ENCODE measurements around the gene CCDC112. TPM values are rescaled to one million over a fixed set of nuclear protein-coding genes. Genes with fewer than 3 reads are reported as not detected.

CCDC112 gene, protein sequence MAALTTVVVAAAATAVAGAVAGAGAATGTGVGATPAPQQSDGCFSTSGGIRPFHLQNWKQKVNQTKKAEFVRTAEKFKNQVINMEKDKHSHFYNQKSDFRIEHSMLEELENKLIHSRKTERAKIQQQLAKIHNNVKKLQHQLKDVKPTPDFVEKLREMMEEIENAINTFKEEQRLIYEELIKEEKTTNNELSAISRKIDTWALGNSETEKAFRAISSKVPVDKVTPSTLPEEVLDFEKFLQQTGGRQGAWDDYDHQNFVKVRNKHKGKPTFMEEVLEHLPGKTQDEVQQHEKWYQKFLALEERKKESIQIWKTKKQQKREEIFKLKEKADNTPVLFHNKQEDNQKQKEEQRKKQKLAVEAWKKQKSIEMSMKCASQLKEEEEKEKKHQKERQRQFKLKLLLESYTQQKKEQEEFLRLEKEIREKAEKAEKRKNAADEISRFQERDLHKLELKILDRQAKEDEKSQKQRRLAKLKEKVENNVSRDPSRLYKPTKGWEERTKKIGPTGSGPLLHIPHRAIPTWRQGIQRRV
- polyA plus RNA-seq = 2.1 to 4.0 TPM (median 3.0 TPM) in 3 replicates
- polyA plus RNA-seq (2011; ENCODE audit: low read depth) = 20.2 TPM
- polyA plus RNA-seq (2011; cell fraction: cytosol; rRNA removed) = 2.8 and 4.0 TPM in 2 replicates
- 2.5 and 5.3 TPM in 2 replicates for polyA plus RNA-seq (2011; cell fraction: nucleus; rRNA removed)
- 5.1 and 5.2 TPM in 2 replicates for polyA plus RNA-seq (2012; ENCODE audit: low replicate concordance)
- 0.33 to 0.96 TPM (median 0.43 TPM) in 3 replicates for polyA minus RNA-seq
- 2.1 TPM for polyA minus RNA-seq (2011; cell fraction: cytosol; rRNA and poly(A)+ RNA removed)
- 1.1 and 1.5 TPM in 2 replicates for polyA minus RNA-seq (2011; cell fraction: nucleus; rRNA and poly(A)+ RNA removed)

DNA sequence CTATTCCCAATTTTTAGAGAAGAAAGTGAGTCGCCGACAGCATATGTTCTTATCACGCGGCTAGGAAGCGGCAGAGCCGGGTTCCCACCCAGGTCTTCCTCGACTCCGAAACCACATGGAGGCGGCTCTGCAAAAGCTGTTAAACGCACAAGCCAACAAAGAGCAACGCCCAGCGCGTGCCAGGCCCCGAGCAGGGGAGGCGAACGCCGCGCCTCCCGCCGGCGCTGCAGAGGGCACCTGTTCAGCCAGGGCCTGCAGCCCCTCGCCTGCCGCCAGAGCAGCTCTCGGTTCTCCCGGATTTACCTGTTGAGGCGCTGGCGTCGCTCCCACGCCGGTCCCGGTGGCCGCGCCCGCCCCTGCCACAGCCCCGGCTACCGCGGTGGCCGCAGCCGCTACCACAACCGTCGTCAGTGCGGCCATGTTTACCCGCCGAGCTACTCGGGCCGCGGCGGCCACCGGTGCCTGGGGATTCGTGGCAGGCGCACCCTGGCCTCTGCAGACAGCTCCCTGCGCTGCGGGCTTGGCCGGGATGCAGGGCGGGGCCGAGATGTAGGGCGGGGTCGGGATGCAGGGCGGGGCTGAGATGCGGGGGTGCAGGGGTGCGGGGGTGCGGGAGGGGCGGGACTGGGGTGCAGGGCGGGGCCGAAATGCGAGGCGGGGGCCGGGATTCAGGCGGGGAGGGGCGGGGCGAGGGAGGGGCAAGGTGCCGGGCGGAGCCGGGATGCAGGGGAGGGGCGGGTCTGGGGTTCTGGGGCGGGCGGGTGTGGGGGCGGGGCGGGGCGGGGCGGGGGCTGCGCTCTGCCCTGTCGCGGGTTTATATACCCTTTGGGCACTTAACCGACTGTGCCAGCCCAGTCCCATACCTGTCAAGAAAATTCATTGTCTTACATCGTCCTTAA, at the start of gene CCDC112:
Gene CCDC112, minus strand, starts transcription at position 531 of the 899 bp plus-strand sequence. Its CDS starts 111 bp downstream, at position 420.
- Histone ChIP-seq H3K4me2 (ENCODE audit: control insufficient read depth, extremely low read depth, insufficient read depth, low read depth, low read length) (peak within 1 kb of the TSS; percentile 94), H3K36me3 (ENCODE audit: control insufficient read depth in 2 of 2, extremely low read depth in 1 of 2, insufficient read depth in 2 of 2, low read length in 2 of 2) (no peaks in the 10 kb centered on the region), H4K20me1 (ENCODE audit: control insufficient read depth, extremely low read depth, insufficient read depth, low read length) (no peaks in the 10 kb centered on the region), H2AFZ (ENCODE audit: control insufficient read depth, low read length) (peak within 1 kb of the TSS; percentile 97), H3K9ac (ENCODE audit: control insufficient read depth, extremely low read depth, insufficient read depth, low read length) (peak within 1 kb of the TSS; percentile 81), H3K27me3 (ENCODE audit: control insufficient read depth, extremely low read depth, insufficient read depth, low read length) (no peaks in the 10 kb centered on the region), H3K9me1 (ENCODE audit: control insufficient read depth, extremely low read depth, insufficient read depth, low read length) (no peaks in the 10 kb centered on the region), H3K27ac (ENCODE audit: control insufficient read depth, insufficient read depth, low read length) (peak within 1 kb of the TSS; percentile 34), H3K9me3 (ENCODE audit: control insufficient read depth, low read depth, low read length) (no peaks in the 10 kb centered on the region), H3K4me3 (ENCODE audit: control insufficient read depth in 2 of 3, extremely low read depth in 1 of 3, insufficient read depth in 2 of 3, low read depth in 1 of 3, low read length in 3 of 3) (peak within 1 kb of the TSS; percentile 83 to 94 (median 89)), H3K79me2 (ENCODE audit: control insufficient read depth, insufficient read depth, low read length) (peaks cover 6% of the 10 kb centered on the region), H3K4me1 (ENCODE audit: control insufficient read depth, extremely low read depth, insufficient read depth, low read length) (peaks cover 2% of the 10 kb centered on the region)
- DNase-seq (ENCODE audit: low read depth, low spot score) (peak; percentile 15), FAIRE-seq (no peak)
- dilution Hi-C loops (cut with MboI; ENCODE audit: extremely low pct_ligation_motif_present, low sequenced_read_pairs) = no loop called here
- TF ChIP-seq EZH2 (IDR thresholded peaks at IDR 0.05; ENCODE audit: low read length) = no peak
- TF ChIP-seq, protein P1, sequence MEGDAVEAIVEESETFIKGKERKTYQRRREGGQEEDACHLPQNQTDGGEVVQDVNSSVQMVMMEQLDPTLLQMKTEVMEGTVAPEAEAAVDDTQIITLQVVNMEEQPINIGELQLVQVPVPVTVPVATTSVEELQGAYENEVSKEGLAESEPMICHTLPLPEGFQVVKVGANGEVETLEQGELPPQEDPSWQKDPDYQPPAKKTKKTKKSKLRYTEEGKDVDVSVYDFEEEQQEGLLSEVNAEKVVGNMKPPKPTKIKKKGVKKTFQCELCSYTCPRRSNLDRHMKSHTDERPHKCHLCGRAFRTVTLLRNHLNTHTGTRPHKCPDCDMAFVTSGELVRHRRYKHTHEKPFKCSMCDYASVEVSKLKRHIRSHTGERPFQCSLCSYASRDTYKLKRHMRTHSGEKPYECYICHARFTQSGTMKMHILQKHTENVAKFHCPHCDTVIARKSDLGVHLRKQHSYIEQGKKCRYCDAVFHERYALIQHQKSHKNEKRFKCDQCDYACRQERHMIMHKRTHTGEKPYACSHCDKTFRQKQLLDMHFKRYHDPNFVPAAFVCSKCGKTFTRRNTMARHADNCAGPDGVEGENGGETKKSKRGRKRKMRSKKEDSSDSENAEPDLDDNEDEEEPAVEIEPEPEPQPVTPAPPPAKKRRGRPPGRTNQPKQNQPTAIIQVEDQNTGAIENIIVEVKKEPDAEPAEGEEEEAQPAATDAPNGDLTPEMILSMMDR (optimal IDR thresholded peaks at IDR 0.05 in 1 of 3, IDR thresholded peaks at IDR 0.05 in 1 of 3, conservative IDR thresholded peaks at IDR 0.05 in 1 of 3; ENCODE audit: extremely low read depth in 1 of 3, insufficient read depth in 2 of 3, low read length in 3 of 3) = no peak

DNA sequence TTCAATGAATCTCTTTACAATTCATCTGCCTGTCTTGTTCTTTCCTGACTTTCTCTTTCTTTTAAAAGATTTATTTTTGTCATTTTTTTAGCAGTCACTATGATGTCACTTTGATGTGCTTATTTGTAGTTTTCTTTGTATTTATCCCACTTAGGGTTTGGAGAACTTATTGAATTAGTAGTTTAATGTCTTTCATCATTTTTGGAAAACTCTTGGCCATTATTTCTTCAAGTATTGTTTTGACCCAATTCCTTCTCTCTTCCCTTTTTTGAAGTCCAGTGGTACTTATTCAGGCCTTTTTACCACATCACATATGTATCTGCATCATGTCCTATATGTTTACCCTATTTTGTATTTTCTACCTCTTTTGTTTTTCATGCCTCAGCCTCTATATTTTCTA, 48.9 kb upstream of the CCDC112 start:
- H3K4me3 ChIP-seq (ENCODE audit: control insufficient read depth in 2 of 3, extremely low read depth in 1 of 3, insufficient read depth in 2 of 3, low read depth in 1 of 3, low read length in 3 of 3) = no peak overlapping the region
- H3K4me1 ChIP-seq (ENCODE audit: control insufficient read depth, extremely low read depth, insufficient read depth, low read length) = peaks cover 15% of the 10 kb centered on the region
- H3K36me3 ChIP-seq (ENCODE audit: control insufficient read depth in 2 of 2, extremely low read depth in 1 of 2, insufficient read depth in 2 of 2, low read length in 2 of 2) = no peaks in the 10 kb centered on the region
- no peak for FAIRE-seq
- DNase-seq (ENCODE audit: low read depth, low spot score) = no peak
- H2AFZ ChIP-seq (ENCODE audit: control insufficient read depth, low read length) = no peak overlapping the region
- TF ChIP-seq, protein P1 (optimal IDR thresholded peaks at IDR 0.05 in 1 of 3, IDR thresholded peaks at IDR 0.05 in 1 of 3, conservative IDR thresholded peaks at IDR 0.05 in 1 of 3; ENCODE audit: extremely low read depth in 1 of 3, insufficient read depth in 2 of 3, low read length in 3 of 3) = no peak
- TF ChIP-seq EZH2 (IDR thresholded peaks at IDR 0.05; ENCODE audit: low read length) = no peak
- H3K4me2 ChIP-seq (ENCODE audit: control insufficient read depth, extremely low read depth, insufficient read depth, low read depth, low read length) = no peak overlapping the region
- no peaks in the 10 kb centered on the region for H4K20me1 ChIP-seq (ENCODE audit: control insufficient read depth, extremely low read depth, insufficient read depth, low read length)
- H3K27ac ChIP-seq (ENCODE audit: control insufficient read depth, insufficient read depth, low read length) = no peak overlapping the region
- no peak overlapping the region for H3K9ac ChIP-seq (ENCODE audit: control insufficient read depth, extremely low read depth, insufficient read depth, low read length)
- no peaks in the 10 kb centered on the region for H3K79me2 ChIP-seq (ENCODE audit: control insufficient read depth, insufficient read depth, low read length)
- no peaks in the 10 kb centered on the region for H3K9me1 ChIP-seq (ENCODE audit: control insufficient read depth, extremely low read depth, insufficient read depth, low read length)
- no peaks in the 10 kb centered on the region for H3K9me3 ChIP-seq (ENCODE audit: control insufficient read depth, low read depth, low read length)
- dilution Hi-C loops (cut with MboI; ENCODE audit: extremely low pct_ligation_motif_present, low sequenced_read_pairs) = no loop called here
- no peaks in the 10 kb centered on the region for H3K27me3 ChIP-seq (ENCODE audit: control insufficient read depth, extremely low read depth, insufficient read depth, low read length)

Data from keratinocyte (primary cell).